Activated CD4-positive, CD25-positive, alpha-beta regulatory T cell treated with anti-CD3 and anti-CD28 coated beads, Interleukin-2, amount 50 U/mL, for 24 hours (primary cell): ENCODE measurements around the gene TMEM50A.
"Not testable (repeated sequence)": the region's sequence is repeated elsewhere in the genome, so short reads cannot be mapped to it uniquely, and the experiment has no call there.

ENCODE experiments used
- ATAC-seq, 2 donors: fragments of 150-1000 bp; cut with Tn5 transposase; one replicate each; pipeline ENCODE4 v1.10.0; 2021; ENCODE audit warnings: mild to moderate bottlenecking in 1 of 2, moderate library complexity in 1 of 2

Gene TMEM50A

GRCh38 chr1:25389721-25390120, 51.6 kb downstream of the TMEM50A start:
- not testable (repeated sequence) for ATAC-seq

- ATAC-seq: no peak
Measured at GRCh38 chr1:25392841-25393240, 54.7 kb downstream of the TMEM50A start.

- ATAC-seq: not testable (repeated sequence)
Measured at GRCh38 chr1:25397549-25397948, 59.4 kb downstream of the TMEM50A start.

- not testable (repeated sequence) for ATAC-seq
Measured at GRCh38 chr1:25398079-25398478, 59.9 kb downstream of the TMEM50A start.

GRCh38 chr1:25402947-25403803, 65.0 kb downstream of the TMEM50A start:
- ATAC-seq: peak; percentile 28 to 49

- ATAC-seq: not testable (repeated sequence)
Measured at GRCh38 chr1:25405731-25406305, 67.7 kb downstream of the TMEM50A start.

GRCh38 chr1:25409641-25410427, 71.7 kb downstream of the TMEM50A start:
- ATAC-seq: not testable (repeated sequence)
